OCI-LY7 (cell line): ENCODE results near the gene GXYLT1. TPM values are rescaled to one million over a fixed set of nuclear protein-coding genes. Genes with fewer than 3 reads are reported as not detected.

Experiments
- BruUV-seq: library from RNA; stranded (reverse); fragments of 400-500 nt; replicated peaks from 2 replicates; lab custom pipeline; 2021; lab: Mats Ljungman, UMichigan
- CTCF ChIA-PET: fragments of 300-600 bp; sonication (Branson Sonifier 250); formaldehyde crosslinking; loops from one replicate; lab custom pipeline; 2022; ENCODE audit warnings: antibody characterized with exemption; ENCODE audit not compliant: unreplicated experiment; lab: Charles Lee
- POLR2A ChIA-PET: fragments of 300-600 bp; sonication (Branson Sonifier 250); formaldehyde crosslinking; loops from one replicate; lab custom pipeline; 2022; ENCODE audit warnings: antibody characterized with exemption; lab: Charles Lee
- DNase-seq: peaks from one replicate; pipeline ENCODE4 v3.0.0-alpha.2; 2015; ENCODE audit warnings: low spot score
- H2AFZ ChIP-seq: fragments of 200-600 bp; sonication (generic), shearing (Covaris generic); 2 replicates; pipeline ENCODE4 v1.6.1; 2014; ENCODE audit warnings: mild to moderate bottlenecking, antibody characterized with exemption, low read length, moderate library complexity
- H3K27ac ChIP-seq: fragments of 200-600 bp; sonication (generic); 2 replicates; pipeline ENCODE4 v1.5.1; 2014; ENCODE audit warnings: mixed run types, low read depth, mild to moderate bottlenecking, moderate library complexity, low read length, inconsistent platforms; ENCODE audit not compliant: poor library complexity, severe bottlenecking
- H3K36me3 ChIP-seq: fragments of 200-600 bp; sonication (generic); 2 replicates; pipeline ENCODE4 v1.6.1; 2014; ENCODE audit warnings: mild to moderate bottlenecking, antibody characterized with exemption, low read length, moderate library complexity, mixed read lengths; ENCODE audit not compliant: insufficient read depth
- H3K4me1 ChIP-seq: fragments of 200-600 bp; sonication (generic); 2 replicates; pipeline ENCODE4 v1.5.1; 2014; ENCODE audit warnings: mild to moderate bottlenecking, low read length; ENCODE audit not compliant: insufficient read depth, poor library complexity, severe bottlenecking
- H3K4me2 ChIP-seq: fragments of 200-600 bp; sonication (generic); 2 replicates; pipeline ENCODE4 v1.6.1; 2014; ENCODE audit warnings: mild to moderate bottlenecking, low read length
- H3K4me3 ChIP-seq: fragments of 200-600 bp; sonication (generic); 2 replicates; pipeline ENCODE4 v1.5.1; 2014; ENCODE audit warnings: mild to moderate bottlenecking, low read depth, low read length; ENCODE audit not compliant: poor library complexity, severe bottlenecking
- H3K79me2 ChIP-seq: fragments of 200-600 bp; sonication (generic); 2 replicates; pipeline ENCODE4 v1.6.1; 2016; ENCODE audit warnings: low read depth, mild to moderate bottlenecking, low read length, moderate library complexity, mixed read lengths; ENCODE audit not compliant: insufficient read depth
- H3K9me2 ChIP-seq: fragments of 200-600 bp; sonication (generic); 2 replicates; pipeline ENCODE4 v1.6.1; 2016; ENCODE audit warnings: mild to moderate bottlenecking, low read length, mixed read lengths; ENCODE audit not compliant: insufficient read depth
- H3K9me3 ChIP-seq: fragments of 200-600 bp; sonication (generic); 2 replicates; pipeline ENCODE4 v1.6.1; 2014; ENCODE audit warnings: mild to moderate bottlenecking, mixed run types, low read length, mixed read lengths
- H4K20me1 ChIP-seq: fragments of 200-600 bp; sonication (generic); 2 replicates; pipeline ENCODE4 v1.6.1; 2014; ENCODE audit warnings: mild to moderate bottlenecking, antibody characterized with exemption, low read length, moderate library complexity, mixed read lengths; ENCODE audit not compliant: insufficient read depth
- CTCF ChIP-seq: fragments of 200-600 bp; sonication (generic); conservative IDR thresholded peaks from 2 replicates; pipeline ENCODE4 v1.5.1; 2014; ENCODE audit warnings: mild to moderate bottlenecking, antibody characterized with exemption, low read length, moderate library complexity, mixed read lengths
- EZH2phosphoT487 ChIP-seq: fragments of 200-600 bp; sonication (generic); IDR thresholded peaks from 2 replicates; pipeline ENCODE4 v1.6.1; 2018; ENCODE audit warnings: low read depth, borderline replicate concordance, mild to moderate bottlenecking, mixed run types, antibody characterized with exemption, low read length, moderate library complexity, mixed read lengths
- intact Hi-C: fragments of 100-400 bp; cut with micrococcal nuclease; formaldehyde crosslinking; loops from one replicate; pipeline ENCODE4 v1.10.0; 2022; ENCODE audit not compliant: unreplicated experiment
- total RNA-seq, 2 experiments: library from RNA; depleted of rRNA in 1 of 2; stranded (reverse); fragments of >200 nt in 1 of 2; shearing (Covaris generic) in 1 of 2; gene quantifications; 2 replicates each; pipeline ENCODE4 v1.2.3, GENCODE V29; 2014 to 2022

The GXYLT1 gene
- total RNA-seq, 2 experiments from 2014 or later, result 9.0 to 11.1 TPM

GRCh38 chr12:42076976-42077375, 67.7 kb downstream of the GXYLT1 start:
- BruUV-seq, result no TSS peak
- H3K79me2 ChIP-seq, result no peaks in the 10 kb centered on the region

GRCh38 chr12:42070036-42070435, 74.6 kb downstream of the GXYLT1 start:
- H3K36me3 ChIP-seq, result no peaks in the 10 kb centered on the region
- H3K9me2 ChIP-seq, result no peaks in the 10 kb centered on the region
- no peaks in the 10 kb centered on the region for H3K9me3 ChIP-seq
- H3K4me3 ChIP-seq, result no peak overlapping the region
- no peak overlapping the region for H2AFZ ChIP-seq
- no peak for TF ChIP-seq CTCF
- TF ChIP-seq EZH2phosphoT487, result no peak
- H3K27ac ChIP-seq, result no peak overlapping the region
- no peak overlapping the region for H3K4me2 ChIP-seq
- H3K79me2 ChIP-seq, result no peaks in the 10 kb centered on the region
- no peaks in the 10 kb centered on the region for H4K20me1 ChIP-seq
- CTCF ChIA-PET, result no interaction called here
- no peaks in the 10 kb centered on the region for H3K4me1 ChIP-seq
- DNase-seq, result no peak
- intact Hi-C loops, result no loop called here
- POLR2A ChIA-PET, result no interaction called here
- no TSS peak for BruUV-seq

More at GRCh38 chr12:42076976-42077375, 67.7 kb downstream of the GXYLT1 start:
- Histone ChIP-seq H2AFZ (no peak overlapping the region), H3K4me3 (no peak overlapping the region), H3K4me1 (no peaks in the 10 kb centered on the region), H3K36me3 (no peaks in the 10 kb centered on the region), H3K27ac (no peak overlapping the region), H3K9me2 (no peaks in the 10 kb centered on the region), H4K20me1 (no peaks in the 10 kb centered on the region), H3K9me3 (no peaks in the 10 kb centered on the region), H3K4me2 (no peak overlapping the region)
- DNase-seq, result no peak
- ChIA-PET CTCF (no interaction called here), POLR2A (interaction anchor here (1.4 kb wide), 1 partner anchor 9 kb away, joined by 3 read pairs; no protein-coding TSS in a partner anchor)
- intact Hi-C loops, result no loop called here
- no peak for TF ChIP-seq EZH2phosphoT487
- no peak for TF ChIP-seq CTCF

- H3K4me3 ChIP-seq, result no peak overlapping the region
- ChIA-PET POLR2A (interaction anchor here (0.7 kb wide), 1 partner anchor 488 kb away, joined by 3 read pairs; no protein-coding TSS in a partner anchor), CTCF (no interaction called here)
- no peaks in the 10 kb centered on the region for H3K79me2 ChIP-seq
- no peaks in the 10 kb centered on the region for H3K36me3 ChIP-seq
- DNase-seq, result no peak
- H3K27ac ChIP-seq, result no peak overlapping the region
- BruUV-seq, result no TSS peak
- H3K9me2 ChIP-seq, result no peaks in the 10 kb centered on the region
- H4K20me1 ChIP-seq, result no peaks in the 10 kb centered on the region
- no peaks in the 10 kb centered on the region; the same call in 1 of the 2 replicates for H3K9me3 ChIP-seq
- no peak overlapping the region for H3K4me2 ChIP-seq
- H3K4me1 ChIP-seq, result peaks cover 8% of the 10 kb centered on the region
- intact Hi-C loops, result no loop called here
- no peak for TF ChIP-seq EZH2phosphoT487
- no peak for TF ChIP-seq CTCF
- H2AFZ ChIP-seq, result no peak overlapping the region
Measured at GRCh38 chr12:42059127-42059526, 85.5 kb downstream of the GXYLT1 start.
